Heart left ventricle (tissue), 13 donors: ENCODE data around the gene RNF217.

Source experiments
- CTCF ChIP-seq, 12 donors: fragments of 200-600 bp; sonication (generic) in 4 of 12; IDR thresholded peaks; one replicate each; pipeline versions ENCODE4 v1.5.0 to v1.8.0; 2018 to 2022; ENCODE audit warnings: antibody characterized with exemption in 12 of 12, mild to moderate bottlenecking in 5 of 12
- POLR2A ChIP-seq, 2 donors: fragments of 450-650 bp; IDR thresholded peaks; one replicate each; pipeline ENCODE4 v1.6.1; 2017; ENCODE audit warnings: antibody characterized with exemption in 2 of 2, mild to moderate bottlenecking in 2 of 2, moderate library complexity in 2 of 2
- donor health status: ischemic (EF 13 %, LVEDD 7.1; RV severe dilation, severe dysfunction).
- donor health status: DM: no; HTN: yes; CAD: no.
- donor health status: DM: no; HTN: no; CAD: no.
- donor health status: ischemic (EF 25% LVEDD 6.9; RV normal size, moderate dysfunction).
- donor health status: ischemic (EF 25% LVEDD 5.7; RV mildly dilated, moderate dysfunction).
- donor health status: ischemic (EF 35%, LVEDD 5.7; RV mildly dilated, moderate dysfunction).
- donor health status: nonischemic (EF 11% LVEDD 7.7; RV severe dilation, severe dysfunction).
- donor health status: DM: yes; HTN: yes; CAD: no.
- donor health status: PGD.
- donor health status: ischemic (EF 29% LVEDD 5.4; RV normal size, mild dysfunction).
- donor health status: nonischemic (EF 23%, LVEDD 6.1; RV moderate dilation, normal function).

GRCh38 chr6:124928851-124929250 is 33.4 kb upstream of the RNF217 start:
- TF ChIP-seq CTCF (IDR thresholded peaks at IDR 0.05) (no peak), POLR2A (IDR thresholded peaks at IDR 0.05) (no peak)
